SKM-1 treated with dmso at 0.1 percent for 144 hours (cell line): ENCODE data around the gene HLA-DPB1.
"Not testable (repeated sequence)": the region's sequence is repeated elsewhere in the genome, so short reads cannot be mapped to it uniquely, and the experiment has no call there.

ENCODE experiments used
- DNase-seq: peaks from one replicate; lab custom pipeline; 2025; ENCODE audit not compliant: unreplicated experiment; lab: John Stamatoyannopoulos, UW

HLA-DPB1 gene

DNA sequence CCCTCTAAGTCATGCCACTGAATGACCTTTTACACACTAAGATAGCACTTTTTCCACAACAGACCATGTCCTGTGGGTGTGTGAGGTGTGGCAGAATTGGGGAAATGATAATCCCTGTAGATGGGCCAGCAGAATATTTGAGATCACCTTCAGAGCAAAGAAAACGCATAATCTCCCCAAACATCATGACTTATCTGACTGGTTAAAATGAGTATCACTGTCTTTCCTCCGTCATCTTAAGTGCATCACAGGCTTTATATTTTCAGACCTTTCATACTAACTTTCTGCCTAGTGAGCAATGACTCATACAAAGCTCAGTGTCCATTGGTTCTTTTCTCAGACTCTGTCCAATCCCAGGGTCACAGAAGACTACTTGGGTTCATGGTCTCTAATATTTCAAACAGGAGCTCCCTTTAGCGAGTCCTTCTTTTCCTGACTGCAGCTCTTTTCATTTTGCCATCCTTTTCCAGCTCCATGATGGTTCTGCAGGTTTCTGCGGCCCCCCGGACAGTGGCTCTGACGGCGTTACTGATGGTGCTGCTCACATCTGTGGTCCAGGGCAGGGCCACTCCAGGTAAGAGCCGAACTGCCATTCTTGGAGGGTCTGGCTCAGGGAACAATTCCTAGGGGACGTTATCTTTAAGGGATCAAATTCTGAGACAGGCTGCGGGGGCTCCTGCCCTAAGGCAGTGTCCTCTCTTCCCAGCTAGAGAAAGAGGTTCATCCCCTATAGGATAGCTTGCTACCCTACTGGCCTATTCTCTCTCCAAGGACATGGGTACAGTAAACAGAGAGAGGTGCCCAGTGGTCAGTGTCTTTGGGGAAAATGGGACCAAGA lies at the start of gene HLA-DPB1:
TSS of gene HLA-DPB1 (plus strand) at position 423 of the 838 bp plus-strand sequence. CDS start at position 475, 52 bp downstream.
- DNase-seq = peak; percentile 68

DNA sequence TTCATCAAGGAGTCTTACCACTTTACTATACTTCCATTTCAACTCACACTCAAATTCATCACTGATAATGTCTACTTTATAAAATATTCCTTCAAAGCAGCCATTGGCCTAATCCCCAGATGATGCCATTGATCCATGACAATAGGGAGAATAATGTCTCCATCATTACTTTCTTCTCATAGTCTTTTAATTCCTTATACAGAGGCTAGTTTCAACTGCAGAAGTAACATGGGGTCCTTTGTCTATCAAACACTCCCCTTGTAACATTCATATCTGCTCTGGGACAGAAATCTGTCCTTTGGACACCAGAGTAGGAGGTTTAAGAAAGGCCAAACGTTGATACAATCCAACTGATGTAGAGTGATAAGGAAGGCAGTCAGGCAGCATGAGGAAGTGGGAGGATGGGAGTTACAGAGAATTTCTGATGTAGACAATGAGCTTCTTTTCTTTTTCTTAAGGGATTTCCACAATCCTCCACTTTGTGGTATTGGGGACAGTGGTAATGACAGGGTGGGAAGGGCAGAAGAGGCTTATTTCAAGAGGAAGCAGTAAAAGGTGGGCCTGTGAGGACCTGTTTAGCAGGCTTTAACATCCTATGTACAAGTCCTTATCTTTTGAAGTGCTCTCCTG lies 47.5 kb upstream of the HLA-DPB1 start:
- DNase-seq = no peak

DNA sequence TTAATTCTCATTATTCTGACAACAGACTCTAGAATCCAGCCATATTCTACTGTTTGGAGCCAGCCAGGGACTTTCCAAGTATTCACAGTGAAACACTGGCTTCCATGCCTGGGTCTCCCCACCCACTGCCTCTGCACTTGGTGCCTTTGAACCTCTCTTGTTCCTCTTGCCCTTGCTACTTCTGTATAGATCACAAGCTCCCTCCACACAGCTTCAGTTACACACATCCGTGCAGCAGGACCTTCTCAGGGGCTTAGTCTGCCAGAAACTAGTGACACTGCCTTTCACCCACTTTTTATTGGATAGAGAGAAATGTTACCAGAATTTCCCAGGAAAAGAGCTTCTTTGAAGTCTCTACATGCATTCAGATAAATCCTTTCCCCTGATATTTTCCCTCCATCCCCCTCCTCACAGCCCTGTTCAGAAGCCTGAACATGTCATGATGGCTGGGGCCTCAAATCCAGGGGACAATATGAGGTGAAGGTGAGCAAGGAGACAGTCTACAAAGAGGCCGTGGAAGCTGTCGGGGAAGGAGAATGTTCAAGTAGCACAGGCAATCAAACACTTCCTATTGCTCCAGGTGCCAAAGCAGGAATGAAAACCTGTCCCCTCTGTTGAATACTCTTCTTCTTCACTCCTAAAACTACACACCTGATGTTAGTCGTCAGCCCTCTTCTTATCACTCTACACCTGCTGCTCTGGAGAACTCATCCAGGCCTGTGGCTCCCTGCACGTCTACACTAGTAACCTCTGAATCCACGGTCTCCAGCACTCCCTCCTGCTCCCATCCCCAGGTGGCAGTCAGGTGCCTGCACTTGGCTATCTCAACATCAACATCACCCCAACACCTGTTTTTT lies 46.2 kb upstream of the HLA-DPB1 start:
- DNase-seq = peak; percentile 49

DNA sequence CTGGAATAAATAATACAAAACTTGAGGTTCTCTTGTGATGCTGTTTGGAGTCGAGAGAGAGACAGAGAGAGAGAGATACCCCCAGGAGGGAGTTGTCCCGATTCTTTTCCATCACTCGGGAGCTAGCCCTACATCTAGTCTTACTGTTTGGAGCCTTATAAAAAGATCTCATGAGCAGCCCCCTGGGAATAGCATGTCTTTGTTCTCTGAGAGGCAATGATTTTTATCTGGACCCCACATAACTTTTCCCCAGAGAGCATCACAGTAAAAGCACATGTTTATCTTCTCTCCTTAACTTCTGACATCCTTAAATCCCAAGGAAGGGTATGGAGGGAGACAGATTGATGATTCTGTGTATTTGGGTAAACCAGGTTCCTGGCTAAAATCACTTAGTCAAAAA lies 45.5 kb upstream of the HLA-DPB1 start:
- no peak for DNase-seq

DNA sequence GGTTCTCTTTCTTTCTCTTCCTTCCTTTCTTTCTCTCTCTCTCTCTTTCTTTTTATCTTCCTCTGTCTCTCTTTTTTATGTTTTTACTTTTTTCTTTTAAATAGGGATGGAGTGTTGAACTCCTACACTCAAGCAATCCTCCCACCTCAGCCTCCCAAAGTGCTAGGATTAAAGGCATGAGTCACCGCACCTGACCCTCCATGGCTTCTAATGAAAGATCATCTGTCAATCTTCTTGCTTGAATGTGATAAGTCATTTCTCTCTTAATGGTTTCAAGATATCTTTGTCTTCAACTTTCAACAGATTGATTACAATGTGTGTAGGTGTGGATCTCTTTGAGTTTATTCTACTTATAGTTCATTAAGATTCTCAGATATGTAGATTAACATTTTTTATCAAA lies 41.2 kb upstream of the HLA-DPB1 start:
- no peak for DNase-seq

DNA sequence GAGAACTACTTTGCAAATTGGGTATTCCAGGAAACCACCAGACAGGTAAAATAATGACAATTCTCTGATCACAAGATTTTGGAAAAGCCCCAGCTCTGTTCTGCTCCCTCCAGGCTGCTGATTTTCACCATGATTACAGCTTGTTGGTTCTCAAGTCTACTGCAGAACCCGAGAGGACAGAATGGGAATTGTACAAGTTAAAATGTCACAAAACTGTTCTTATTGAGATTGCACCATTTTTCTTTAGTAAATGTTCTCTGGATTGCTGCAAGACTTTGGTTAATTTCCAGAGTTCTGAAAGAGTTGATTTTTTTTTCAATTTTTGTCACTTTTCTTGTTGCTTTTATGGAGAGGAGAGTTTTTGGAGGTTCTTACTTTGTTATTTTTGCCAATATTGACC lies 39.3 kb upstream of the HLA-DPB1 start:
- no peak for DNase-seq

DNA sequence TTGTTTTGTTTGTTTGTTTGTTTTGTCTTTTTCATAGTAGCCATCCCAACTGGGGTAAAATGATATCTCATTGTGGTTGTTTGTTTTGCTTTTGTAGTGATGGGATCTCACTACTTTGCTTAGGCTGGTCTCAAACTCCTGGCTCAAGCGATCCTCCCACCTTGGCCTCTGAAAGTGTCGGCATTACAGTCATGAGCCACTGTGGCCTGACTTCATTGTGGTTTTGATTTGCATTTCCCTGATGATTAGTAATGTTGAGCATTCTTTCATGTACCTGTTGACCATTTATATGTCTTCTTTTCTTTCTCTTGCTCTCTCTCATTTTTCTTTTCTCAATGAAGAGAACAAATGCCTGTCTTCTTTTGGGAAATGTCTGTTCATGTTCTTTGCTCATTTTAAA lies 35.6 kb upstream of the HLA-DPB1 start:
- DNase-seq = no peak

DNA sequence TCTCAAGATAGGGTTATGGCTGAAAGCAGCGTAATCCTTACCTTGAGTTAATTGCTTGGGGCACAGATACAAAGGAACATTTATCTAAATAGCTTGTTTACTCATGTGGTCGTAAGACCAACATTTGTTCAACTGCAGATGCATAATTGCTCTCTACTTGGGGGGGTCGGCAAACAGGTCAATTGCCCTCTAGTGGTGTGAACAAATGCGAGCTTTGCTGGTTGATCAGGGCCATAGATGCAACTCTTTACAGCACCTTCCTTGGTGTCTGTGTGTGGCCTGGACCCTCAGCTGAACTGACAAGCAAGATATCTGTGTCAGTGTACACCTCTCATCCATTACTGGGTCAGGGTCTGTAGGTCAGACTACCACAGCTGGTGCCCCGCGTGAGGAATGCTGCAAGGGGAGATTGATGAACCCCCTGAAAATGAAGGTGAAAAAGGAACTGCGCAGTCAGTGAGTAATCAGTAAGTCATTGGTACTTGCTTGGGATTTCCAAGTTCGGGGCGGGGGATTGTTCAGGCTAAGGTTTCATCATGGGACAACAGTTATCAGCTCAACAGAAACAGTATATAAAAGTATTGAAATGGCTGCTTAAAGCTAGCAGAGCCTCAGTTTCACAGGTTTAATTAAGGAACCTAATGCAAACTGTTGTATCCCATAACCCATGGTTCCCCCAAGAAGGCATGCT lies 26.3 kb upstream of the HLA-DPB1 start:
- DNase-seq = no peak

DNA sequence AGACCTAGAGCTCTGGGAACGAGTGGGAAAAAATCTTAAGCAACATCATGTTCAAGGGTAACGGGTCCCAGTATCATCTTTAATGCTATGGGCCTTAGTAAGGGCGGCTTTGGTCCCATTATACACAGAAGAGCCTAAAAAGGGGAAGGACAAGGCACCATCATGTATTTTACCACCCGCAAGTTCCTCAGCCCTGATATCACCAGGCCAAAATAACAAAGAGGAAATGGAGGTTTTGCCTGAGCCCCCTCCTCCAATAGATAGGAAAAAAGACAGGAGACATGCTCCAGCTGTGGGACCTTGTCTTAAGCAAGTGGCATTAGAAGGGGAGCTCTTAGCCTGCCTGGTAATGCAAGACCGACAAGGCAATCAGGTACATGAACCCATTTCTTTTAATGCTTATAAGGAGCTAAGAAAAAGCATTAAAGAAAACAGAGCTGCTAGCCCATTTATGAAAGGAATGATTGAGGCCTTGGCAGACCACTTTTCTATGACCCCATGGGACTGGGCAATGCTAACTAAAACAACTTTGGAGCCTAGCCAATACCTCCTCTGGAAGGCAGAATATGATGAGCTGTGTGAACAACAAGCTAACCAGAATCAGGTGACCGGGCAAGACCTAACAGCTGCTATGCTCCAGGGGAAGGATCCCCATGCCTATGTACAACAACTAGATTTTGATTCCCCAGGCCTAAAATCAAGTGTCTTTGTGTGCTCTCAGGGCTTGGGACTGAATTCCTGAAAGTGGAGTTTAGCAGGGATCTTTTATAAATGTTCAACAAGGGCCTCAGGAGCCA lies 25.6 kb upstream of the HLA-DPB1 start:
- DNase-seq = peak; percentile 78

DNA sequence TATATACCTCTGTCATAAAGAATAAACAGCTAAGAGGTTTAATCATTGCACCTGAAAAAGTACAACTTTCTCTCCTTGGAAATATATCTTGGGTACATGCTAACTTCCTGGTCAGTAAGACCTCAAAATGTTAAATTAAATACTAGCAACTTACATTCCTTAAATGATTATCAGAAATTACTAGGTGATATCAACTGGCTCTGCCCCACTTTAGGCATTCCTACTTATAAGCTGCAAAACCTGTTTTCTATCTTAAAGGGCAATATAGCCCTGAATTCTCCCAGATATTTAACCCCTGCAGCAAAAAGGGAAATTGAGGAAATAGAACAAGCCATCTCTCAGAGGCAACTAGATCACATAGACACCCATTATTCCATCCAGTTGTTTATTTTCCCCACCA lies 23.2 kb upstream of the HLA-DPB1 start:
- no peak for DNase-seq

DNA sequence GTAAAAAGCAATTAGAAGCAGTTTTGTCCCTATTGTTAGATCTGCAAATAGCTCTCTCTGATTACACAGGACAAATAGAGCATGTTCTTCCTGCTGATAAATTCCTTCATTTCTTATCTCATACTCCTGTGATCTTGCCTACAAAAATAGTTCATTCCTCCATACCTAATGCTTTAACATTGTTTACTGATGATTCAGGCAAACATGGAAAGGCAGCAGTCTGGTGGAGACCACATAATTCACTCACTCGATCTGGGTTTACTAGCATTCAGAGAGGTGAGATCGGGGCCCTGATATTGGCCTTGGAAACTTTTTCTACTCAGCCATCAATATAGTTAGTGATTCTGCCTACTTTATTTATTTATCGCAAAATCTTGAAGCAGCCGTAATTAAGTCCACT lies 22.6 kb upstream of the HLA-DPB1 start:
- DNase-seq = no peak

DNA sequence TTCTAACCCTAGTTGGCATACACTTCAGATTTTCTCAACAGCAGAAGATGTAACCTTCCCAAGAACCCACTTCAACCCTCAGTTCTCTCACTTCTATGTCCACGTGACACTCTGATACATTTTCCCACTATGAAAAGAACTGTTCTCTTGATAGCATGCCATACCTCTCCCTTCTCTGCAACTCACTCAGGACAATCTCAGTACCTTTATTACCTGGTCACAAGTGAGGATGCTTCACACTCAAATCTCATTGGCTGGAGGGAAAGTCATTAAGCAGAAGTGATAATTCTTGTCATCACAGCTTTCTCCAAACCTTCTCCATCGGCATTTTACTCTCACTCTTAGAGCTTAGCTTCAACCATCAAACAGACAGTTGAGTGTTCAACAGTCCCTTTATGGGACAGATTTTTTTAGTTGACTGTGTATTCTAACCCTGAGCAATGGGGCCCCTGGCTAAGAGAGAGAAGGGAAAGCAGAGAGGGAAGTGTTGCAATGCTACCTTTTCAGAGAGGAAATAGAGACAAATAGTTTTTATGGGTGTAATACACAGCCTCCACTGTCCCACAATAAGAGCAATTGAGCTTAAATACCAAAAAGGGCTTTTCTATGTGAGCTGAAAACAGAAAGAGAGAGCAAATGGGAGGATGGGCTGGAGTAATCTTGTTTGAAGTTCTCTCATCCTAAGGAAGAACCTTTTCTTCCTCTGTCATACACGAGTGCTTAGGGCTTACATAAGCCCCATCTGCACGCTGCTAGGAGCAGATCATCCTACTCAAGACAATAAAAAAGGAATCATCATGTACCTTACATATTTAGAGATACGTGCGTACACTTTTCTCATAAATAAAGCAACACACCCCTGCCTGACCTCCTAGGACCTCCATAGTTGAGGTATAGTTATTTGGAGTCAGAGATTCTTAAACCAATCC lies 18.3 kb upstream of the HLA-DPB1 start:
- DNase-seq = peak; percentile 56

DNA sequence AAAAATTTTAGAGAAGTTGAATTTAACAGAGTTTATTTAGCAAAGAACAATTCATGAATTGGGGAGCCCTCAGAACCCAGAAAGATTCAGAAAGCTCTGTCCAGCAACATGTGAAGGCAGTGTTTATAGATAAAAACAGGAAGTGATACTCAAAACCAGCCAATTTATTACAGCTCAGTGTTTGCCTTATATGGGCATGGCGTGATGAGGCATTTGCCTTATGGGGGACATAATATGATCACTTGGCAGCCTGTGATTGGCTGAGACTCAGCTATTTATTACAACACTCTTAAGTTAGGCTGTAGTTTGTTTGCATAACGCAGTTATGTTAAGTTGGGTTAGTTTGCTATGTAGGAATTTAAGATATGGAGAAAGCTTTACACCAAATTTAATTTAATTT lies 13.8 kb upstream of the HLA-DPB1 start:
- peak; percentile 34 for DNase-seq

DNA sequence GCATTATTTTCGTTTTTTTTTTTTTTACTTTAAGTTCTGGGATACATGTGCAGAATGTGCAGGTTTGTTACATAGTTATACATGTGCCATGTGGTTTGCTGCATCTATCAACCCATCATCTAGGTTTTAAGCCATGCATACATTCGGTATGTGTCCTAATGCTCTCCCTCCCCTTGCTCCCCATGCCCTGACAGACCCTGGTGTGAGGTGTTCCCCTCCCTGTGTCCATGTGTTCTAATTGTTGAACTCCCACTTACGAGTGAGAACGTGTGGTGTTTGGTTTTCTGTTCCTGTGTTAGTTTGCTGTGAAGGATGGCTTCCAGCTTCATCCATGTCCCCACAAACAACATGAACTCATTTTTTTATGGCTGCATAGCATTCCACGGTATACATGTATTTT lies 12.4 kb upstream of the HLA-DPB1 start:
- not testable (repeated sequence) for DNase-seq

DNA sequence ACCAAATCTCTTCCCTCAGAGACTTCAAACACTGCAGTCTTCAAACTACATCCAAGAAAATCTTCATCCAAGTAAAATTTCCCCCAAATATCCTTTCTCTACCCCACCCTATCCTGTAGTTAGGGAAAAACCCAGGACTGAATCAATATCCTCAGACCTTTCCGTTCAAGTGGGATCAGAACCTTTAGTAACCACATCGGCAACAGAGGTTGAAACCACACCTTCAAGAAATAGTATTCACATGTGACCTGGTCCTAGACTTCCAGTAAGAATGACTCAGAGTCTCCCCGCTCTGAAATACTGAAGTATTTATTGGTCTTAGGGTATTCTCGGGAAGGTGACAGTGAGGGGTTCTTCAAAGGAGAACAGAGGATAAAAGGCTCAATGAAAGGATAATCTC lies 11.1 kb upstream of the HLA-DPB1 start:
- DNase-seq = no peak

DNA sequence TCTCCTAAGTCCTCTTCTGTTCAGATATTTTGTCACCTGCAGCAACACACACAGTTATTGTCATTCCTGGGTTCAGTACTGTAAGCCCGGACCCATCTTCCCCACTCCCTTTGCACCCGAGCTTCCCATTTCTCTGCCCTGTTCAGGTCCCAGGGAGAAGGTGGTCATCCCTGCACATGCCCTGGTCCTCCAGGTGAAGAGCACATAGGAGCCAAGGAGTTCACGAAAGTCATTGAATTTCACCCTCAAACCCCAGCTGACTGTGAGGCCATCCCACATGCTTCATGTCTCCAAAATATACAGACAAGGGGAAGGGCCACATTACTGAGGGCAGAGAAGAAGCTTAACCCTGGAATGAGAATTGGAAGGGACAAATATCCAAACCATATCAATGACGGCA lies 10.5 kb upstream of the HLA-DPB1 start:
- DNase-seq = no peak

DNA sequence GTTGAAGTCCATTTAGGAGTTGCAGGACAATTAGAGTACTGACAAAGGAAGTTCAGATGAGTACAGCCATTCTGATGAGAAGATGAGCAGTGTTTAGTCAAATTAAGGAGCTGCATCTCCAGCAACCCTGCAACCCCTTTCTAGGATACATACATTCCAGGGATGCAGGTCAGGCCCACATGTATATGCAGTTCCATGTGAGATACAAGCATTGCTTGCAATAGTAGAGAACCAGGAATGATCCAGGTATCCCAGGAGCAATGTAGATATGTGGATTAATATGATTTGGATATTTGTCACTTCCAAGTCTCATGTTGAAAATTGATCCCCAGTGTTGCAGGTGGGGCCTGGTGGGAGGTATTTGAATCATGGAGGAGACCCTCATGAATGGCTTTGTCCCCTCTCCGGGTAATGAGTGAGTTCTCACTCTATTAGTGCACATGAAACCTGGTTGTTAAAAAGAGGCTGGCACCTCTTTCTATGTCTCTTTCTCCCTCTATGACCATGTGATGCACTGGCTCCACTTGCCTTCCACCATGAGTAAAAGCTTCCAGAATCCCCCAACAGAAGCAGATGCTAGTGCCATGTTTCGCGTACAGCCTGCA lies 8.8 kb upstream of the HLA-DPB1 start:
- no peak for DNase-seq

DNA sequence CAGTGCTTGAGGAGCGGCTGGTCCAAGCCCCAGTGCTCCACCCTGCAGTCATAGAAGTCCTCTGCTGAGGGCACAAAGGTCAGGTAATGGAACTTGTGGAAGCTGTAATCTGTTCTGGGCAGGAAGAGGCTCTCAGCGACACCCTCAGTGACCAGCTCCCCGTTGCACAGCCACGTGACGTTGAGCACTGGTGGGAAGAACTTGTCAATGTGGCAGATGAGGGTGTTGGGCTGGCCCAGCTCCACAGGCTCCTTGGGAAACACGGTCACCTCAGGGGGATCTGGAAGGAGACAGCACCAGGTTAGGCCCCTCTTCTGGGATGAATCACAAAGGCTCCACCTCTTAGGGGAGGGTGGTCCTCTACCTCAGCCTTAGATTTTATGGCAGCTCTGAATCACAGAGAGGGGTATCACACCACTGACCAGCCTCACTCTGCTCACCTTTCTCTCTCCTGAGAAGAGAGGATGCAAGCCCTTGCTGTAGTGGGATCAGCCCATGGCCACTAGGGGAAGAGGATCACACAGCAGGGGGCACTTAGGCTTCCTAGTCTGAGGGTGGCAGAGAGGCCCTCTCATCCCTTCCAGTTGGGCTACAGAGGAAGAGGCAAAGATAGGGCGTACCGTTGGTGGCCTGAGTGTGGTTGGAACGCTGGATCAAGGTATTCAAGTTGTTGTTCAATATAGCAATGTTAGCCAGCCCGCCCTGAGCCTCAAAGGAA lies 6.6 kb upstream of the HLA-DPB1 start:
- DNase-seq = no peak
